Measurements from ENCODE around the gene KTN1.

The KTN1 gene

DNA sequence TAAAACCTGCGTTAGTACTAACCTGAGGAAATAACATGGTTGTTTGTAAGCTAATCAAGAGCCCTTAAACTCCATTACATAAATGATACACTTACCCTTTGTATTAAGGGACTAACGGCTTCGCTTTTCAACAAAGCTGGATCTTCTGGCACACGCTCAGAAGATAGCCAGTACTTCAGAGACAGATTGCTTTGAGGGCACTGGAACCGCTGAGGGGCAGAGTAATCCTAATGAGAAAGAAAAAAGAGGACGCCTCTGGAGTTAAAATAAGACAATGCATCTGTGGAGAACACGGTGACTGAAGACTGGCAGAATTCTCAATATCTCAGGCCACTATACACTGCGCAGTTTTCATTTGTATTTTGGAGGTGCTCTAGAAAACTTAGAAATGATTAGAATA, 1.5 kb upstream of the KTN1 start:
- Histone ChIP-seq H3K4me3 (ENCODE audit: low read depth in 1 of 2, low read length in 2 of 2) (peak overlapping the region in 1 of 2 donors; percentile 82), H3K4me1 (ENCODE audit: insufficient read depth, low read length) (peaks cover 24% of the 10 kb centered on the region), H3K27ac (ENCODE audit: low read depth, low read length) (no peak overlapping the region)

GRCh38 chr14:55580470-55581341, 699 bp downstream of the KTN1 start:
- peaks cover 37% of the 10 kb centered on the region for H3K4me1 ChIP-seq (ENCODE audit: insufficient read depth, low read length)
- peak overlapping the region; percentile 68 to 74 for H3K4me3 ChIP-seq (ENCODE audit: low read depth in 1 of 2, low read length in 2 of 2)
- H3K9ac ChIP-seq (ENCODE audit: low read length): peak overlapping the region; percentile 54
- no peaks in the 10 kb centered on the region for H3K9me3 ChIP-seq (ENCODE audit: low read length)
- peak overlapping the region; percentile 80 for H3K27ac ChIP-seq (ENCODE audit: low read depth, low read length)
- no peaks in the 10 kb centered on the region for H3K27me3 ChIP-seq (ENCODE audit: control insufficient read depth in 1 of 2, insufficient read depth in 2 of 2, low read length in 2 of 2)
- no peaks in the 10 kb centered on the region for H3K36me3 ChIP-seq (ENCODE audit: insufficient read depth, low read length)

More for the DNA sequence above, 1.5 kb upstream of the KTN1 start:
- H3K36me3 ChIP-seq (ENCODE audit: insufficient read depth, low read length): no peaks in the 10 kb centered on the region
- no peak overlapping the region for H3K9ac ChIP-seq (ENCODE audit: low read length)
- H3K9me3 ChIP-seq (ENCODE audit: low read length): no peaks in the 10 kb centered on the region
- H3K27me3 ChIP-seq (ENCODE audit: control insufficient read depth in 1 of 2, insufficient read depth in 2 of 2, low read length in 2 of 2): no peaks in the 10 kb centered on the region

DNA sequence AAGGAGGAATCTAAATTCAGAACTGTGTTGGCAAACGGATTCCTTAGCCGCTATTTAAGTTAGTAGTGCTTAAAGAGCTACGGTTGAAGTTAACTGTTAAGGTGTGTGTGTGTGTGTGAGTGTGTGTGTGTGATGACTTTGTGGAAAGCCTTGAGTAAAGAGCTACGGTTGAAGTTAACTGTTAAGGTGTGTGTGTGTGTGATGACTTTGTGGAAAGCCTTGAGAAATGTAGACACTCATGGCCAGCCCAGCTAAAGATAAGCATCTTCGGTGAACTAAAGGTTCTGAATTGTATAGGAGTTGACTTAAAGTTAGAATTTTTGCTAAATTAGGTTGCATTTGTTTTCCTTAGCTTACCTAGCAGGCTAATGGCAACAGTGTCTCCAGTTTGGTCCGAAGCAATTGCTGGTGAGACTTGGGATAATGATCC, 1.4 kb downstream of the KTN1 start:
- Histone ChIP-seq H3K27me3 (ENCODE audit: control insufficient read depth in 1 of 2, insufficient read depth in 2 of 2, low read length in 2 of 2) (no peaks in the 10 kb centered on the region), H3K36me3 (ENCODE audit: insufficient read depth, low read length) (no peaks in the 10 kb centered on the region), H3K27ac (ENCODE audit: low read depth, low read length) (peak overlapping the region; percentile 80), H3K9ac (ENCODE audit: low read length) (peak overlapping the region; percentile 54), H3K4me3 (ENCODE audit: low read depth in 1 of 2, low read length in 2 of 2) (peak overlapping the region; percentile 68 to 74), H3K4me1 (ENCODE audit: insufficient read depth, low read length) (peaks cover 41% of the 10 kb centered on the region), H3K9me3 (ENCODE audit: low read length) (no peaks in the 10 kb centered on the region)

DNA sequence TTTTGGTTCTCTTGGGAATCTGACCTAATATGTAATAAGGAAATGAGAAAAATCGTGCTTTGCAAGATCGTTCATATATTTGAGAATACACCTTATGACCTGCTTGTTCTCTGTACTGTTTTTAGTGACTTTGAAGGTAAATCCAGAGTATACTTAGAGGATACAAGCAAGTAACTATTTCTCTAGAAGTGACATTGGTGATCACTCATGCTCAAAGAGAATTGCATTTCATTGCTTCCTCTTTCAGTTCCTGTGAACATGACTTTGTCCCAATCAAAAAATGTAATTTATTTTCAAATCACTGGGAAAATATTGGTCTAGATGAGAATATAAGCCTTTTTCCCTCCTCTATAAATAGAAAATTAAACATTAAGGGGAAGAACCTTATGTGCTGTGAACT, 2.7 kb downstream of the KTN1 start:
- Histone ChIP-seq H3K36me3 (ENCODE audit: insufficient read depth, low read length) (no peaks in the 10 kb centered on the region), H3K27ac (ENCODE audit: low read depth, low read length) (no peak overlapping the region), H3K4me1 (ENCODE audit: insufficient read depth, low read length) (peaks cover 54% of the 10 kb centered on the region)

GRCh38 chr14:55583942-55584468, 4.0 kb downstream of the KTN1 start:
- Histone ChIP-seq H3K9ac (ENCODE audit: low read length) (no peak overlapping the region), H3K4me1 (ENCODE audit: insufficient read depth, low read length) (peaks cover 54% of the 10 kb centered on the region), H3K36me3 (ENCODE audit: insufficient read depth, low read length) (no peaks in the 10 kb centered on the region), H3K27ac (ENCODE audit: low read depth, low read length) (no peak overlapping the region), H3K27me3 (ENCODE audit: control insufficient read depth in 1 of 2, insufficient read depth in 2 of 2, low read length in 2 of 2) (no peaks in the 10 kb centered on the region), H3K4me3 (ENCODE audit: low read depth in 1 of 2, low read length in 2 of 2) (no peak overlapping the region), H3K9me3 (ENCODE audit: low read length) (no peaks in the 10 kb centered on the region)

More for the DNA sequence above, 2.7 kb downstream of the KTN1 start:
- Histone ChIP-seq H3K9ac (ENCODE audit: low read length) (no peak overlapping the region), H3K9me3 (ENCODE audit: low read length) (no peaks in the 10 kb centered on the region), H3K4me3 (ENCODE audit: low read depth in 1 of 2, low read length in 2 of 2) (no peak overlapping the region), H3K27me3 (ENCODE audit: control insufficient read depth in 1 of 2, insufficient read depth in 2 of 2, low read length in 2 of 2) (no peaks in the 10 kb centered on the region)

- no peaks in the 10 kb centered on the region for H3K36me3 ChIP-seq (ENCODE audit: insufficient read depth, low read length)
- no peak overlapping the region for H3K4me3 ChIP-seq (ENCODE audit: low read depth in 1 of 2, low read length in 2 of 2)
- no peaks in the 10 kb centered on the region for H3K9me3 ChIP-seq (ENCODE audit: low read length)
- H3K4me1 ChIP-seq (ENCODE audit: insufficient read depth, low read length): peaks cover 54% of the 10 kb centered on the region
- no peak overlapping the region for H3K27ac ChIP-seq (ENCODE audit: low read depth, low read length)
- H3K27me3 ChIP-seq (ENCODE audit: control insufficient read depth in 1 of 2, insufficient read depth in 2 of 2, low read length in 2 of 2): no peaks in the 10 kb centered on the region
- no peak overlapping the region for H3K9ac ChIP-seq (ENCODE audit: low read length)
These were observed 5.8 kb downstream of the KTN1 start for GRCh38 chr14:55585854-55586253.

DNA sequence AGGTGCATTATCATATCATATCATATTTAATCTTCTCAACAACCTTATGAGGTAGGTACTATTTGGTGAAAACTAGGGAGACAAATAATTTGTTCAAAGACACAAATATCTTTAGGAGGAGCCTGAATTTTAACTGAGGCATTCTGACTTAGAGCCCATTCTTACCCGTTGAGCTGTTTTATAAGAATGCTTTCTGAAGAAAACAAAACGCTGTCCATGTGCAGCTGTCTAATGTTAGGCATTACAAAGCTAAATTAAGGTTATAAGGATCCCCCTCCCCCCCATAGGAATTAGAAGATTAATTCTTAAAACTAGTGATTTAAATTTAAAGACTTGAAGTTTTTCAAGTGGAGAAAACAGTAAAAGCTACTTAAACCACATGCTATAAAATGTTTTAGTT, 6.4 kb downstream of the KTN1 start:
- Histone ChIP-seq H3K4me1 (ENCODE audit: insufficient read depth, low read length) (peaks cover 51% of the 10 kb centered on the region), H3K9me3 (ENCODE audit: low read length) (no peaks in the 10 kb centered on the region), H3K9ac (ENCODE audit: low read length) (no peak overlapping the region), H3K27ac (ENCODE audit: low read depth, low read length) (no peak overlapping the region), H3K36me3 (ENCODE audit: insufficient read depth, low read length) (no peaks in the 10 kb centered on the region), H3K4me3 (ENCODE audit: low read depth in 1 of 2, low read length in 2 of 2) (no peak overlapping the region), H3K27me3 (ENCODE audit: control insufficient read depth in 1 of 2, insufficient read depth in 2 of 2, low read length in 2 of 2) (no peaks in the 10 kb centered on the region)

DNA sequence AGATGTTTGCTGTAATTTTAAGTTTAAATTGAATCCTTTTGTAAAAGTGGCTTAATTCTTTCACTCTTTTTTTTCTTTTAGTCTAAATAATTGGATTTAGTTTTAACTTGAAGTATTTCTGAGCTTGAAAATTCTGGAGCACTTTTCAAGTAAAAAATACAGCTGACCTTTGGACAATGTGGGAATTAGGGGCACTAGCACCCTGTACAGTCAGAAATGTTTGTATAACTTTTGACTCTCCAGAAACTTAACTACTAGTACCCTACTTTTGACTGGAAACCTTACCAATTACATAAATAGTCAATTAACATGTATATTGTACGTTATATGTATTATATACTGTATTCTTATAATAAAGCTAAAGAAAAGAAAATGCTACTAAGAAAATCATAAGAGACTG, 7.8 kb downstream of the KTN1 start:
- no peak overlapping the region for H3K4me3 ChIP-seq (ENCODE audit: low read depth in 1 of 2, low read length in 2 of 2)
- no peaks in the 10 kb centered on the region for H3K9me3 ChIP-seq (ENCODE audit: low read length)
- H3K36me3 ChIP-seq (ENCODE audit: insufficient read depth, low read length): no peaks in the 10 kb centered on the region
- H3K4me1 ChIP-seq (ENCODE audit: insufficient read depth, low read length): peaks cover 42% of the 10 kb centered on the region
- no peak overlapping the region for H3K9ac ChIP-seq (ENCODE audit: low read length)
- H3K27ac ChIP-seq (ENCODE audit: low read depth, low read length): no peak overlapping the region
- no peaks in the 10 kb centered on the region for H3K27me3 ChIP-seq (ENCODE audit: control insufficient read depth in 1 of 2, insufficient read depth in 2 of 2, low read length in 2 of 2)

- no peaks in the 10 kb centered on the region for H3K36me3 ChIP-seq (ENCODE audit: insufficient read depth, low read length)
- H3K9ac ChIP-seq (ENCODE audit: low read length): no peak overlapping the region
- peaks cover 39% of the 10 kb centered on the region for H3K4me1 ChIP-seq (ENCODE audit: insufficient read depth, low read length)
- no peak overlapping the region for H3K4me3 ChIP-seq (ENCODE audit: low read depth in 1 of 2, low read length in 2 of 2)
- H3K9me3 ChIP-seq (ENCODE audit: low read length): no peaks in the 10 kb centered on the region
- no peak overlapping the region for H3K27ac ChIP-seq (ENCODE audit: low read depth, low read length)
- no peaks in the 10 kb centered on the region for H3K27me3 ChIP-seq (ENCODE audit: control insufficient read depth in 1 of 2, insufficient read depth in 2 of 2, low read length in 2 of 2)
These were observed 8.3 kb downstream of the KTN1 start for GRCh38 chr14:55588259-55588699.

- Histone ChIP-seq H3K27me3 (ENCODE audit: control insufficient read depth in 1 of 2, insufficient read depth in 2 of 2, low read length in 2 of 2) (no peaks in the 10 kb centered on the region), H3K9ac (ENCODE audit: low read length) (no peak overlapping the region), H3K9me3 (ENCODE audit: low read length) (no peaks in the 10 kb centered on the region), H3K27ac (ENCODE audit: low read depth, low read length) (no peak overlapping the region), H3K4me3 (ENCODE audit: low read depth in 1 of 2, low read length in 2 of 2) (no peak overlapping the region), H3K4me1 (ENCODE audit: insufficient read depth, low read length) (peaks cover 36% of the 10 kb centered on the region), H3K36me3 (ENCODE audit: insufficient read depth, low read length) (no peaks in the 10 kb centered on the region)
These were observed 9.2 kb downstream of the KTN1 start for GRCh38 chr14:55589171-55589570.

DNA sequence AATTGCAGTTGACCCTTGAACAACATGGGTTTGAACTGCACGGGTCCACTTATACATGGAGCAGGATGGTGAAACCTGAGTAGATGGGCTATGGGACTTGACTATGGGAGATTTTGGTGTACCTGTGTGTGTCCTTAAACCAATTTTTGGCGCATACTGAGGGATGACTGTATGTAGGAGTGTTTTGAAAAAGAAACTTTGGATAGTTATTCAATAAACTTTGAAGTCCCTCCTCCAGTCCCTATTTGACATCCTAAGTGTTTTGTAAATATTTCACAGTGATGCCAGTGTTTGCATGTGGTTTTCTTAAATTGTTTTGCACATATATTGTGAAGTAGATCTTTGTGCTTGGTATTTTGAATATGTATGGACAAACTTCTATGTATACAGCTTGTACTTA, 12.4 kb downstream of the KTN1 start:
- H3K36me3 ChIP-seq (ENCODE audit: insufficient read depth, low read length): no peaks in the 10 kb centered on the region
- H3K27ac ChIP-seq (ENCODE audit: low read depth, low read length): no peak overlapping the region
- no peak overlapping the region for H3K4me3 ChIP-seq (ENCODE audit: low read depth in 1 of 2, low read length in 2 of 2)
- no peaks in the 10 kb centered on the region for H3K9me3 ChIP-seq (ENCODE audit: low read length)
- no peak overlapping the region for H3K9ac ChIP-seq (ENCODE audit: low read length)
- no peaks in the 10 kb centered on the region for H3K27me3 ChIP-seq (ENCODE audit: control insufficient read depth in 1 of 2, insufficient read depth in 2 of 2, low read length in 2 of 2)
- peaks cover 18% of the 10 kb centered on the region for H3K4me1 ChIP-seq (ENCODE audit: insufficient read depth, low read length)

All from muscle layer of colon (tissue), 2 donors.